Testis (tissue), 2 donors: ENCODE data around the gene F2RL1.

Experiments
- POLR2A ChIP-seq: fragments of 450-650 bp; IDR thresholded peaks from one replicate; pipeline ENCODE4 v1.6.1; 2017; ENCODE audit warnings: antibody characterized with exemption, mild to moderate bottlenecking, moderate library complexity
- TF ChIP-seq, protein P1 (sequence below), 3 experiments: fragments of 450-650 bp in 2 of 3; fragments of 200-600 bp in 1 of 3; sonication (generic) in 1 of 3; IDR thresholded peaks; one replicate each; pipeline ENCODE4 v1.5.1; 2016 to 2019; ENCODE audit warnings: antibody characterized with exemption in 3 of 3, mild to moderate bottlenecking in 2 of 3, moderate library complexity in 1 of 3

DNA sequence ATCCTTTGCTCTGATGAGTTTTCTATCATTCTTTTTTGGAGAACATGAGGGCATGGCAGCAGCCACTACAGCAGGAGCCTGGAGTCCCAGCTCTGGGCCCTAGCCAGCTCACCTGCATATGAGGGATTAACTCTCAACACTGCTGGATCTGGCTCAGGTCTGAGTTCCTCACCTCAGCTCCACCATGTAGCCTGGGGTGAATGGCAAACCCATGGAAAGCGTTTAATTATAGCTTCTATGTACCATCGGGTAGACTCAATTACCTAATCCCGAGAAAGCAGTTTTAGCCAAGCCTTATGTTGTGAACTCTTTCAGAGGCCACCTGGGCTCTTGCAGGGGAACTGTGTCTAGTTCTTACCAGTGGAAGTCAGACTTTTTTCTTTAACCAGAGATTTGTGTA is 27.1 kb downstream of the F2RL1 start:
- TF ChIP-seq, protein P1, sequence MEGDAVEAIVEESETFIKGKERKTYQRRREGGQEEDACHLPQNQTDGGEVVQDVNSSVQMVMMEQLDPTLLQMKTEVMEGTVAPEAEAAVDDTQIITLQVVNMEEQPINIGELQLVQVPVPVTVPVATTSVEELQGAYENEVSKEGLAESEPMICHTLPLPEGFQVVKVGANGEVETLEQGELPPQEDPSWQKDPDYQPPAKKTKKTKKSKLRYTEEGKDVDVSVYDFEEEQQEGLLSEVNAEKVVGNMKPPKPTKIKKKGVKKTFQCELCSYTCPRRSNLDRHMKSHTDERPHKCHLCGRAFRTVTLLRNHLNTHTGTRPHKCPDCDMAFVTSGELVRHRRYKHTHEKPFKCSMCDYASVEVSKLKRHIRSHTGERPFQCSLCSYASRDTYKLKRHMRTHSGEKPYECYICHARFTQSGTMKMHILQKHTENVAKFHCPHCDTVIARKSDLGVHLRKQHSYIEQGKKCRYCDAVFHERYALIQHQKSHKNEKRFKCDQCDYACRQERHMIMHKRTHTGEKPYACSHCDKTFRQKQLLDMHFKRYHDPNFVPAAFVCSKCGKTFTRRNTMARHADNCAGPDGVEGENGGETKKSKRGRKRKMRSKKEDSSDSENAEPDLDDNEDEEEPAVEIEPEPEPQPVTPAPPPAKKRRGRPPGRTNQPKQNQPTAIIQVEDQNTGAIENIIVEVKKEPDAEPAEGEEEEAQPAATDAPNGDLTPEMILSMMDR (IDR thresholded peaks at IDR 0.05) = no peak
- TF ChIP-seq POLR2A = no peak
